HepG2 (cell line): ENCODE results near the gene HOXC9. TPM values are rescaled to one million over a fixed set of nuclear protein-coding genes. Genes with fewer than 3 reads are reported as not detected.

Source experiments
- ATAC-seq: fragments of 200-7000 bp; cut with Tn5 transposase; 3 replicates; pipeline ENCODE4 v1.9.1; 2020; ENCODE audit warnings: mild to moderate bottlenecking, moderate library complexity
- BruUV-seq: library from RNA; stranded (reverse); fragments of 400-500 nt; replicated peaks from 2 replicates; lab custom pipeline; 2021; lab: Mats Ljungman, UMichigan
- CTCF ChIA-PET: fragments of 300-600 bp; formaldehyde crosslinking; extraction: SDS; loops from one replicate; lab custom pipeline; 2021; ENCODE audit warnings: low total read pairs, inconsistent platforms, low intra/inter-chr PET ratio; lab: Yijun Ruan, JAX
- POLR2A ChIA-PET: fragments of 350-600 bp; sonication (Branson Sonifier 250); formaldehyde crosslinking; loops from one replicate; lab custom pipeline; 2020; ENCODE audit warnings: antibody characterized with exemption, inconsistent platforms; lab: Yijun Ruan, JAX
- DNase-seq: peaks from one replicate; pipeline ENCODE4 v3.0.0-alpha.2; 2015; ENCODE audit warnings: low spot score
- FAIRE-seq: peaks from 3 replicates; lab custom pipeline; 2011; peaks lifted over from hg19 to GRCh38; lab: Jason Lieb, UNC
- H2AFZ ChIP-seq: one replicate; pipeline ENCODE4 v1.6.1; 2011; ENCODE audit warnings: low read length, inconsistent platforms
- H3K27ac ChIP-seq: fragments of 300-600 bp; 3 replicates; pipeline ENCODE4 v1.8.0; 2011; ENCODE audit warnings: mixed run types, mild to moderate bottlenecking, mixed read lengths, low read length, inconsistent platforms; ENCODE audit not compliant: insufficient read depth; ENCODE audit errors: extremely low read length
- H3K27me3 ChIP-seq, 2 experiments: fragments of 200-600 bp in 1 of 2; 2 replicates in 1 of 2; 3 replicates in 1 of 2; pipeline versions ENCODE4 v1.6.0 to v1.8.0; 2011; ENCODE audit warnings: low read length in 2 of 2, mild to moderate bottlenecking in 2 of 2, moderate library complexity in 2 of 2, inconsistent platforms in 1 of 2; ENCODE audit not compliant: insufficient read depth in 2 of 2, control insufficient read depth in 1 of 2
- H3K36me3 ChIP-seq, 2 experiments: fragments of 200-600 bp in 1 of 2; replicated peaks in 1 of 2; 2 replicates in 1 of 2; 3 replicates in 1 of 2; pipeline versions ENCODE4 v1.5.1 to v1.8.0; 2011; ENCODE audit warnings: low read length in 2 of 2, inconsistent platforms in 1 of 2; ENCODE audit not compliant: insufficient read depth in 2 of 2, control insufficient read depth in 1 of 2
- H3K4me1 ChIP-seq: 2 replicates; pipeline ENCODE4 v1.5.1; 2012; ENCODE audit warnings: low read length, inconsistent platforms; ENCODE audit not compliant: insufficient read depth
- H3K4me2 ChIP-seq: 2 replicates; pipeline ENCODE4 v1.6.0; 2011; ENCODE audit warnings: low read depth, low read length, inconsistent platforms
- H3K4me3 ChIP-seq, 3 experiments: fragments of 200-600 bp in 1 of 3; sonication (generic), shearing (Covaris generic) in 1 of 3; replicated peaks in 1 of 3; 2 replicates each; pipeline ENCODE4 v1.5.1; 2011 to 2016; ENCODE audit warnings: low read length in 3 of 3, inconsistent platforms in 2 of 3, low read depth in 2 of 3, mild to moderate bottlenecking in 2 of 3, control low read depth in 1 of 3, mixed read lengths in 1 of 3; ENCODE audit not compliant: insufficient read depth in 1 of 3
- H3K79me2 ChIP-seq: one replicate; pipeline ENCODE4 v1.6.1; 2011; ENCODE audit warnings: low read length, inconsistent platforms; ENCODE audit not compliant: insufficient read depth
- H3K9ac ChIP-seq: 2 replicates; pipeline ENCODE4 v1.6.0; 2011; ENCODE audit warnings: mild to moderate bottlenecking, low read depth, low read length, inconsistent platforms; ENCODE audit not compliant: insufficient read depth
- H3K9me3 ChIP-seq: 2 replicates; pipeline ENCODE4 v1.5.1; 2012; ENCODE audit warnings: mild to moderate bottlenecking, low read length
- H4K20me1 ChIP-seq: 2 replicates; pipeline ENCODE4 v1.6.0; 2011; ENCODE audit warnings: inconsistent platforms, mild to moderate bottlenecking, low read length, moderate library complexity; ENCODE audit not compliant: insufficient read depth
- FOXC1 ChIP-seq: sonication (generic); formaldehyde crosslinking; IDR thresholded peaks from 2 replicates; pipeline ENCODE4 v1.8.0; 2022; ENCODE audit warnings: mild to moderate bottlenecking, missing genetic modification reagents, borderline replicate concordance
- GABPA ChIP-seq, 2 experiments: IDR thresholded peaks; 2 replicates each; pipeline ENCODE4 v1.6.1; 2011 to 2016; ENCODE audit warnings: low read depth in 2 of 2, low read length in 1 of 2, missing biosample characterization in 1 of 2, missing genetic modification characterization in 1 of 2
- HNRNPK ChIP-seq: fragments of 200-400 bp; formaldehyde crosslinking; IDR thresholded peaks from 2 replicates; pipeline ENCODE4 v1.6.1; 2018; ENCODE audit warnings: low read length, low read depth, moderate library complexity, mild to moderate bottlenecking; ENCODE audit not compliant: poor library complexity, severe bottlenecking
- HNRNPLL ChIP-seq: fragments of 200-400 bp; formaldehyde crosslinking; IDR thresholded peaks from 2 replicates; pipeline ENCODE4 v1.6.1; 2017; ENCODE audit warnings: mild to moderate bottlenecking, low read depth, low read length; ENCODE audit not compliant: poor library complexity, severe bottlenecking
- HOXA9 ChIP-seq: sonication (generic); formaldehyde crosslinking; IDR thresholded peaks from 2 replicates; pipeline ENCODE4 v1.8.1; 2022; ENCODE audit warnings: missing genetic modification reagents, mild to moderate bottlenecking, moderate library complexity, borderline replicate concordance
- KMT2B ChIP-seq: IDR thresholded peaks from 2 replicates; pipeline ENCODE4 v1.6.1; 2016; ENCODE audit warnings: missing genetic modification reagents, missing compliant biosample characterization
- PRDM4 ChIP-seq: sonication (generic); formaldehyde crosslinking; IDR thresholded peaks from 2 replicates; pipeline ENCODE4 v1.9.0; 2021; ENCODE audit warnings: missing genetic modification reagents, borderline replicate concordance
- SALL1 ChIP-seq: sonication (generic); formaldehyde crosslinking; IDR thresholded peaks from 2 replicates; pipeline ENCODE4 v1.8.0; 2022; ENCODE audit warnings: mild to moderate bottlenecking, missing genetic modification reagents
- TMF1 ChIP-seq: sonication (generic); formaldehyde crosslinking; IDR thresholded peaks from 2 replicates; pipeline ENCODE4 v1.8.1; 2022; ENCODE audit warnings: low read depth, missing genetic modification reagents
- ZBTB39 ChIP-seq: sonication (generic); formaldehyde crosslinking; IDR thresholded peaks from 2 replicates; pipeline ENCODE4 v1.5.0; 2020; ENCODE audit warnings: missing genetic modification reagents
- ZNF383 ChIP-seq: sonication (generic); formaldehyde crosslinking; IDR thresholded peaks from 2 replicates; pipeline ENCODE4 v1.4.0; 2020; ENCODE audit warnings: missing genetic modification reagents, mild to moderate bottlenecking, borderline replicate concordance
- ZNF614 ChIP-seq: IDR thresholded peaks from 2 replicates; pipeline ENCODE4 v1.6.1; 2018; ENCODE audit warnings: missing biosample characterization, missing genetic modification reagents, inconsistent platforms, borderline replicate concordance
- ZNF768 ChIP-seq: sonication (generic); formaldehyde crosslinking; IDR thresholded peaks from 2 replicates; pipeline ENCODE4 v1.4.0; 2020; ENCODE audit warnings: missing genetic modification reagents
- WGBS: methylation state at CpG from one replicate; pipeline ENCODE4 v1.1.6; 2017; ENCODE audit warnings: low lambda C conversion rate; 5-methylcytosine and 5-hydroxymethylcytosine counted together
- in situ Hi-C: cut with HindIII; loops from 2 replicates; pipeline ENCODE4 v1.10.0; 2017; ENCODE audit warnings: low pct_unique_long_range_greater_than_20kb; ENCODE audit not compliant: extremely low pct_ligation_motif_present
- intact Hi-C: fragments of 100-400 bp; cut with micrococcal nuclease; formaldehyde crosslinking; loops from one replicate; pipeline ENCODE4 v1.10.0; 2022; ENCODE audit not compliant: unreplicated experiment
- polyA plus RNA-seq, 8 experiments: library from polyadenylated mRNA; depleted of rRNA in 3 of 8; stranded (reverse) in 7 of 8; unstranded in 1 of 8; fragments of >200 nt; fragmentation: Illumina TruSeq in 4 of 8; extraction: Trizol in 4 of 8; gene quantifications; 2 replicates each; pipeline versions ENCODE4 v1.2.1 to v1.2.3, GENCODE V29; 2011 to 2016; ENCODE audit warnings: low read depth in 4 of 8, missing spikeins in 1 of 8, mixed read lengths in 1 of 8; ENCODE audit not compliant: insufficient read depth in 1 of 8
- total RNA-seq, 5 experiments: library from RNA; depleted of rRNA; stranded (reverse); fragments of >200 nt; fragmentation: Illumina TruSeq; extraction: Trizol; gene quantifications; 2 replicates each; pipeline ENCODE4 v1.2.3, GENCODE V29; 2016; ENCODE audit warnings: low read depth in 1 of 5

The HOXC9 gene
- total and polyA plus RNA-seq, 2 of the 13 experiments (the other 11 are each of a cell fraction or from before 2014, with no cell fraction given), result 0.11 to 1.1 TPM

- Histone ChIP-seq H3K9ac (no peak within 1 kb of the TSS), H4K20me1 (no peaks in the 10 kb centered on the region), H3K27ac (no peak within 1 kb of the TSS), H3K79me2 (no peaks in the 10 kb centered on the region), H3K9me3 (no peaks in the 10 kb centered on the region), H3K4me2 (peak within 1 kb of the TSS; percentile 70), H3K4me1 (peaks cover 35% of the 10 kb centered on the region), H3K27me3 (peaks cover 9 to 90% of the 10 kb centered on the region in 2 experiments), H2AFZ (no peak within 1 kb of the TSS), H3K36me3 (no peaks in the 10 kb centered on the region), H3K4me3 (peak within 1 kb of the TSS; percentile 1 to 57 (median 42); a peak in 4 of 6 replicates)
- intact Hi-C loops, result no loop called here
- POLR2A ChIA-PET, result no interaction called here
- WGBS, result 25% methylated on average over 26 of the region's 63 CpGs
- no peak for FAIRE-seq
- BruUV-seq, result no TSS peak
- DNase-seq, result no peak
- CTCF ChIA-PET, result no interaction called here
- in situ Hi-C loops, result no loop called here
- peak; percentile 65 for ATAC-seq
- TF ChIP-seq KMT2B, result no peak
- TF ChIP-seq ZBTB39, result no peak
- no peak for TF ChIP-seq TMF1
- TF ChIP-seq ZNF768 (CRISPR knock-in tag), result 0 out of 2 replicates have a peak, but pooled peaks have one; percentile 16
- TF ChIP-seq GABPA (IDR thresholded peaks at IDR 0.05; ENCODE audit: low read depth, low read length), result 0 out of 2 replicates have a peak, but pooled peaks have one; percentile 22
- 0 out of 2 replicates have a peak, but pooled peaks have one; percentile 20 for TF ChIP-seq GABPA (CRISPR knock-in tag; IDR thresholded peaks at IDR 0.05; ENCODE audit: low read depth)
- no peak for TF ChIP-seq FOXC1
- no peak for TF ChIP-seq SALL1 (CRISPR knock-in tag)
- peak; percentile 35 for TF ChIP-seq HNRNPLL
- no peak for TF ChIP-seq PRDM4 (CRISPR knock-in tag)
- TF ChIP-seq HNRNPK, result peak; percentile 54
- TF ChIP-seq ZNF383, result no peak
- no peak for TF ChIP-seq HOXA9
- TF ChIP-seq ZNF614 (CRISPR knock-in tag), result no peak
These were observed 25.6 kb upstream of the HOXC9 start, which contains the start of gene HOTAIR for GRCh38 chr12:53974084-53975063. TSS of gene HOTAIR (minus strand) at chr12:53974954.
